Activated T-helper 1 cell treated with Interleukin-2 at 50 U/mL for 16 hours (primary cell): ENCODE measurements around the gene ZNF768.
"Not testable (repeated sequence)": the region's sequence is repeated elsewhere in the genome, so short reads cannot be mapped to it uniquely, and the experiment has no call there.

ENCODE experiments used
- DNase-seq: peaks from one replicate; pipeline ENCODE4 v3.0.0-alpha.2; 2020; ENCODE audit warnings: low read depth

ZNF768 gene

DNA sequence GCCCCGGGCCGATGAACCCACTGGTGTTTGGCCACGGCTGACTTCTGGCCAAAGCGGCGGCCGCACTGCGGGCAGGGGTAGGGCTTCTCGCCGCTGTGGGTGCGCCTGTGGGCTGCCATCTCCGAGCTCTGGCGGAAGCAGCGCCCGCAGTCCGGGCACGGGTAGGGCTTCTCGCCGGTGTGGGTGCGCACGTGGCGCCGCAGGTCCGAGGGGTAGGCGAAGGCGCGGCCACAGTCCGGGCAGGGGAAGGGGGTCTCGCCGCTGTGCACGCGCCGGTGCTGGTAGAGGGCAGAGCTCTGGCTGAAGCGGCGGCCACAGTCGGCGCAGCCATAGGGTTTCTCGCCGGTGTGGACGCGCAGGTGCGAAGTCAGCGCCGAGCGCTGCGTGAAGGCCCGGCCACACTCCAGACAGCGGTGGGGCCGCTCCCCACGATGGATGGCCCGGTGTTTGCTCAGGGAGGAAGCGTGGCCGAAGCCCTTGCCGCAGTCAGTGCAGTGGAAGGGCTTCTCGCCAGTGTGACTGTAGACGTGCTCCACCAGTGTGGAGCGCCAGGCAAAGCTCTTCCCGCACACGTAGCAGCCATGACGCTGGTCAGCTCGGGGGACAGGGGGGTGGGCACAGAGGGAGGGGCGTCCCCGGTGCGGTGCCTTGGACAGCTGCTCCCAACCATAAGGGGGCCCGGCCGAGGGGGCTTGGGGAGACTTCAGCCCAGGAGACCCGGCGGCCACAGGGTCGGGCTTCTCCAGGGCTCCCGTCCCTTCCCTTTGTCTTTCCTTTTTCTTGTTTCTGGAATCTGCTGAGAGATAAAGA, 29.2 kb upstream of the ZNF768 start:
- no peak for DNase-seq

DNA sequence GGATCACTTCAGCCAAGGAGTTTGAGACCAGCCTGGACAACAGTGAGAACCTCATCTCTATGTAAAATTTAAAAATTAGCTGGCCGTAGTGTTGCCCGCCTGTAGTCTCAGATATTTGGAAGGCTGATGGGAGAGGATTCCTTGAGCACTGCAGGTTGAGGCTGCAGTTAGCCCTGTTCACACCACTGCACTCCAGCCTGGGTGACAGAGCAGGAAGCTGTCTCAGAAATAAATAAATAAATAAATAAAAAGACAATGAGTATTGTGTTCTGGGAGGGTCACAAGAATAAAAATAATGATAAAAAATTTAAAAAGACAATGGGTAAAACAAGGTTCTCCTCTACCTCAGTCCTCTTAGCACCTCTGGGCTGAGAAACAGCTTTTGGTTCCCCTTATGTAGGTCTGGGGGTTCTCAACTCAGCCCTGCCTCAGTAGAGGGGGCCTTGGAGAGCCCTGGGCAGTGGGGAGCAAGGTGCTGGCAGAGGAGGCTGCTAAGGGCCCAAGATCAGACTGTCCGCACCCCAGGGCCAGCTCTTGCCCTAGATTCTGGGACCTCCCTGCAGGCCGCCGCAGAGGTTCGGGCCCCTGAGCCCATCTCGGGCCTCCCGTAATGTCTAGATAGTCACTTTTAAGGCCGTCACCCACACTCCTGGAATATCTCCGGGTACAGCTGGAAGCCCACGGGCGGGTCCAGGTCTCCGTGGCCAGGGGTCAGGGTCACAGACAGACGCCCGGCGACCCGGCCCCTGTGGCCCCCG, 28.4 kb upstream of the ZNF768 start:
- DNase-seq: no peak

DNA sequence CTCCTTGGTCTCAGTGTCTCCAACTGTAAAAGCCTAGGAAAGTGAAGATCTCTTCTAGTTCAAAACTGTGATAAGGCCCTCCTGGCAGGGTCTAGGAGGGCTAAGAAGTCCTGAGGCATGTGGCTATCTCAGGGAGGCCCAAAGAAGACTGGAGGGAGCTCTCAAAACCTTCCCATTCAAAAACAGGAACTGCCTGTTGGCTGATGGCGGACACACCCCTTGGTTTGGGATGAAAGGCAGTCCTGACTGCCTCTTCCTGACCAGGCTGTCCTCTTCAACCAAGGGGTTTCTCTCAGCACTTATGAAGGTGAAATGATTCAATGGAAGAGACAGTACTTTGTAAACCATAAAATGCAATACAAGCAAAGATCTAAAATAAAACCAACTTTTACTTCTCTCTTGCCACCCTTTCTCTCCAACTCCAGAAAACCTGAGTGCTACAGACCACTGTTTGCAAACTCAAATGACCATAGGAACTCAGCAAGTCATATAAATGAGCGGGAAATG, 27.1 kb upstream of the ZNF768 start:
- no peak for DNase-seq

DNA sequence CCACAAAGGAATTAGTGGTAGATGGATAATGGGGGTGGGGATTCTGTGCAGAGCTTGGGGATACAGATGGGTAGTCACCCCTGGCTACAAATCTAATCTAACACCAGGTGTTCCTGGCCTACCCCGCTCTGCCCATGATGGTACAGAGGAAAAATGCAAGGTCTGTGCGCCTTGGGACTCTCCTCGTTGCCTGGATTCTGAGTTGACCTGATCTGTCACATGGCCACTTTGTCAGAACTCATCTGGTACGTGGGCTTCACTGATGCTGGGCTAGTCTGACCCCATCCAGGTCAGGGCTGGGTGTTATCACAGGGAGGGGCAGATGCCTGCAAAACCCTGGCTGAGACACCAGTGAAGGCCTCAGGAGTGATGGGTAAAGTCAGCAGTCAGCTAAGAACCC, 26.6 kb upstream of the ZNF768 start:
- DNase-seq: no peak

DNA sequence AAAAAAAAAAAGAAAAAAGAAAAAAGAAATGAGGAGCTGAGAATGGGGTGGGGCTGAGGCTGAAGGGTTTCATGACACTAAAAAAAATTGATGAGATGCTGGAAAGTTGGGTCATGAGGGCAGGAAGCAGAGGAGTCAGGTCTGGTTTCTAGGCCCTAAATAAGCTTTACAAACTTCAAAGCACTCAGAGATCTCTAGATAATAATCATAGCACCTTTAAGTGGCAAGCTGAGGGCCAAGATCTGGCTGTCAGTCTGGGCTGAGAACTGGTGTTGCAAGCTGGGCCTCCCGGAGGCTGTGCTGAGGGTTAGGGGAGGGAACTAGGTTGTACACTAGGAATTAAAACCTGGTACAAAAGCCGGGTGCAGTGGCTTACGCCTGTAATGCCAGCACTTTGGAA, 25.4 kb upstream of the ZNF768 start:
- peak; percentile 52 for DNase-seq

DNA sequence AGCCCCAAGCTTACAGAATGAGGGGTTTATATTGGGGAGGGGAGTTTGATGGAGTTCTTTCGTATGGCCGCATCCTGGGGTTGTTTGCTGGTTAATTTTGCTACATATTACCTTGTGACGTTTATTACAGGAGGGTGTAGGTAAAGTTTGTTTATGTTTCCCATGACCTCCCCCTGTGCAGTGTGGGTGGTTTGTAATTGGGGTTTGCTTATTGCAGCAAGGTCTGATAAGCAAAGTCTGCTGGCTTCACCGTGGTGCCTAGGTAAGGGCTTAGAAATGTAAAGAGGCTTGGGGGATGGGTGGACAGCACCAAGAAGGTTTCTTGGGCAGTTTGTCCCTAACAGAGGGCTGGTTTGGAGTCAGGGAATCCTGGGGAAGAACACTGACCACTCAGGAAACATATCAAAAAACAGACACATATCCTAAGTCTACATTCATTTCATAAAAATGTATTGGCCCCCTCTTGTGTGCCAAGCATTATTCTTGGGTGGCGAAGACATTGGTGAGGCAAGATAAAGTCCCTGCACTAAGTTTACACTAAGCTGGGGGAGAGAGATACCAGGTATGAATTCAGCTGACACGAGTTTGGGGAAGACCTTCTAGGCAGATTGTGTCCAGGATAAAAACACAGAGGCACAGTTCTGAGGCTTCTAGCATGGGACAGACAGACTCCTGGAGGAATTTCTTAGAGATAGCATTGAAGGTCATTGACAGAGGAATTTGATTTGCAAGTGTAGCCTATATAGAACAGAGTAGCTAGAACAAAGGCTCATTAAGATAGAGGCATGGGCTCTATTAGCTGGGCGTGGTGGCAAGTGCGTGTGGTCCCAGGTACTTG, 22.3 kb upstream of the ZNF768 start:
- no peak for DNase-seq

DNA sequence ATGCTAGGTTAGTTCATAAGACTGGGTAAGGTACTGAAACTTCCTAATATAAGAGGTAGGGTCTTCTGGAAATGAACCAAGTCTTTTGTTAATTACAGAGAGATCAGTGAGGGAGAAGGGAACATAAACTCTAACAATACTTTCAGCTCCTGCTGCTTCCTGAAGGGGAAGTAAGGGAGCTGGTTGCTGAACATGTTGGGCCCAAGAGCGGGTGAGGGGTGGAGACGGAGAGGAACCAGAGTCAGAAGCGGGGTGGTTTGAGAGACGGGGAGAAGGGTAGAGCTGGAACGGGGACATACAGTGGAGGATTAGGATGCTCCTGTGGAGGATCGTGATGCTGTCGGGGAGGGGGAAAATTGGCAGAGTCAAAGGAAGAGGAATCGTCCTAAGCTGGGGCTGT, 19.7 kb upstream of the ZNF768 start:
- DNase-seq: no peak

DNA sequence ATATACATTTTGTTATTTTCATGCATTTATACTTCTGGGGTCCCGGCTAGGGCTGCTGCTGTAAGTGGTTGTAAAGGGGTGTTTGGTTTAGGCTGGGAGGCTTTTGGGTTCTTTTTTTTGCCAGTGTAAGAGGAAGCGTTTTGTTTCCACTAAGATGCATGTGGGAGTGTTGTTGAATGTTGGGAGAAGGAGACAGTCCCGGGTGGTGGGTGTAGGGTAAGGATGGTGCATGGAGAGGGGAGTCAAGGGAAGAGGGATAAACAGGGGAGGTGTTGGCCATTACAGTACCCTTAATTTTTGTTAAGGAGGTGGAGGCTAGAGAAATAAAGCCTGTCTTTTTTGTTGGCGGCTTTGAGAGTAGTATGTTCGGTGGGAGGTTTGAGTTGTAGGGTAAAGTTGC, 16.7 kb upstream of the ZNF768 start:
- no peak for DNase-seq

DNA sequence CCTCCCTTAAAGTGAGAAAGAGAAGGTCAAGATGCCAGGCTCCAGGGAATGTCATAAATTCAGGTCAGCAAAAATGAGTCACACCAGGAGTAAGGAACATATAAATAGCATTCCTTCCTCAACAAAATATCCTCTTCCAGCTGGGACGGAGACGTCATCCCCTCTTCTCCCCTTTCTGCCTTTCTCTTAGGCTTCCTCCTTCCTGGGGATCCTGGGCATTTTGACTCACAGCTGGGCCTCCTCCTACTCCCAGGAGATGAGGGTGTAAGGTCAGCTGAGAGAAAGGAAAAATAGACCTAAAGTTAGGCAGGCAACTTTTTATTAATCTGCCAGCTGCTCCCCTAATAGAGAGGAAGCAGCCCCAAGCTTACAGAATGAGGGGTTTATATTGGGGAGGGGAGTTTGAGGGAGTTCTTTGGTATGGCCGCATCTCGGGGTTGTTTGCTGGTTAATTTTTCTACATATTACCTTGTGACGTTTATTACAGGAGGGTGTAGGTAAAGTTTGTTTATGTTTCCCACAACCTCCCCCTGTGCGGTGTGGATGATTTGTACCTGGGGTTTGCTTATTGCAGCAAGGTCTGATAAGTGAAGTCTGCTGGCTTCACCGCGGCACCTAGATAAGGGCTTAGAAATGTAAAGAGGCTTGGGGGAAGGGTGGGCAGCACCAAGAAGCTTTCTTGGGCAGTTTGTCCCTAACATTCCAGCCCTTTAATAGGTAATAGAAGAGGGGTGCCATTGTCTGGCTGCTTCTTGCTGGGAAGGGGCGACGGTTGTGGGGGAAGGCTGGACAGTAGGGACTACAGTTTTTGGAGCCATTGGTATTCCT, 15.3 kb upstream of the ZNF768 start:
- DNase-seq: no peak

DNA sequence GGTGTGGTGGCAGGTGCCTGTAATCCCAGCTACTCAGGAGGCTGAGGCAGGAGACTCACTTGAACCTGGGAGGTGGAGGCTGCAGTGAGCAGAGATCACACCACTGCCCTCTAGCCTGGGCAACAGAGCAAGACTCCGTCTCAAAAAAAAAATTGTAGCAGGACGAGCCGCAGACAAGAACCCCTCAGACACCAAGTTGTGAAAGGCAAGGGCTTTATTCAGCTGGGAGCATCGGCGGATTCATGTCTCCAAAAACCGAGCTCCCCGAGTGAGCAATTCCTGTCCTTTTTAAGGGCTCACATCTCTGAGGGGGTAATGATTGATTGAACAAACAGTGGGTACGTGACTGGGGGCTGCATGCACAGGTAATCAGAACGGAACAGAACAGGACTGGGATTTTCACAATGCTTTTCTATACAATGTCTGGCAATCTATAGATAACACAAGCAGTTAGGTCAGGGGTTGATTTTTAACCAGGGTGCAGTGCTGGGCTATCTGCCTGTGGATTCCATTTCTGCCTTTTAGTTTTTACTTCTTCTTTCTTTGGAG, 14.6 kb upstream of the ZNF768 start:
- not testable (repeated sequence) for DNase-seq

DNA sequence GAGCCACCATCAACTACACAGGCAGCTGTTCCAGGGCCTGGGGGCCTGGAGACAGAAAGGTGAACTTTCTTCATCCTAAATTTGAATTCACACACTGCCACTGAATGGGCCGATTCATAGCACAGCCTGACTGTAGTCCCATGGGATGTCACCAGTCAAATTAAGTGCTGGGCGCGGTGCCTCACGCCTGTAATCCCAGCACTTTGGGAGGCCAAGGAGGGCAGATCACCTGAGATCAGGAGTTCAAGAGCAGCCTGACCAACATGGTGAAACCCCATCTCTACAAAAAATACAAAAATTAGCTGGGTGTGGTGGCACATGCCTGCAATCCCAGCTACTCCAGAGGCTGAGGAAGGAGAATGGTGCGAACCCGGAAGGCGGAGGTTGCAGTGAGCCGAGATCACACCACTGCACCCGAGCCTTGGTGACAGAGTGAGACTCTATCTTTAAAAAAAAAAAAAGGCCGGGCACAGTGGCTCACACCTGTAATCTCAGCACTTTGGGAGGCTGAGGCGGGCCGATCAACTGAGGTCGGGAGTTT, 13.7 kb upstream of the ZNF768 start:
- not testable (repeated sequence) for DNase-seq

DNA sequence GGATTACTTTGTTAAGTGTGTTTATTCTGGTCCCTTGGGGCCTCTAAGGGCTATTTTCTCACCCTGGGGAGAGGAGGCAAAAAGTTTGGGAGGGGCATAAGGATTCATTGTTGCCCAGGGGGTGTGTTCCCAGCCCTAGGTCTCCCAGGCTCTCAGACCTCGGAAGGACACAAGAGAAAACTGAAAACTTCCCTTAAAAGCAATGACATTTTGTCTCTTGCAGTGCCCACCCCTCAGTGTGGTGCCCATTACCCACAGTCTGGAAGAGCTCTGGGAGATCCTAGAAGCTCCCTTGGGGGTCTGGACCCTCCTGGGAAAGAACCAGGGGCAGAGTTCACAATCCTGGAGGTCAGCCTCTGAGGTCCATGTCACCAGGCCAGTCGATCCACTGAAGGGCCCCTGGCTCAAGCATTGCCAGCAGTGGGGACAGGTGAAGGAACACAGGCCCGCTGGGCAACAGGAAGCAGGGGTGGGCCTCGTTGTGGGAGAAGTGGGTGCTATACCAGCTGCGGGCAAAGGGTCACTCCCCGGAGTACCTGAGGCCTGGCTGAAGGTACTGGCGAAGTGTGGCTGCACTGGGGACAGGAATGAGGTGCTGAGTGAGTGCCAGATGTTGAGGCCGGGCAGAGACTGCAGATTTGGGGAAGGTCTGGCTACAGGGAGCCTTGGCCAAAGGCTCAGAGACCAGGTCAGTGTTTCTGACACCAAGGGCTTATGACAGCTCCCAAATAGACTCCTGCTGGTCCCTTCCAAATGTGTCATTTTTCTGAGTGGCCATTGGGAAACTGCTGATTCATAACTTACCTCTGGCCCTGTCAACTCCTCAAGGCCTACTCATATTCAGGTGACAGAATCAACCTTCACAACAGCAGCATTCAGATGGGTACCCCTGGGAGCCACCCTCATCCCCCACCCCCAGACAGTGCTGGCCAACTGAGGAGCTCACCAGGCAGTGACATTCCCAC, 12.9 kb upstream of the ZNF768 start:
- DNase-seq: no peak

DNA sequence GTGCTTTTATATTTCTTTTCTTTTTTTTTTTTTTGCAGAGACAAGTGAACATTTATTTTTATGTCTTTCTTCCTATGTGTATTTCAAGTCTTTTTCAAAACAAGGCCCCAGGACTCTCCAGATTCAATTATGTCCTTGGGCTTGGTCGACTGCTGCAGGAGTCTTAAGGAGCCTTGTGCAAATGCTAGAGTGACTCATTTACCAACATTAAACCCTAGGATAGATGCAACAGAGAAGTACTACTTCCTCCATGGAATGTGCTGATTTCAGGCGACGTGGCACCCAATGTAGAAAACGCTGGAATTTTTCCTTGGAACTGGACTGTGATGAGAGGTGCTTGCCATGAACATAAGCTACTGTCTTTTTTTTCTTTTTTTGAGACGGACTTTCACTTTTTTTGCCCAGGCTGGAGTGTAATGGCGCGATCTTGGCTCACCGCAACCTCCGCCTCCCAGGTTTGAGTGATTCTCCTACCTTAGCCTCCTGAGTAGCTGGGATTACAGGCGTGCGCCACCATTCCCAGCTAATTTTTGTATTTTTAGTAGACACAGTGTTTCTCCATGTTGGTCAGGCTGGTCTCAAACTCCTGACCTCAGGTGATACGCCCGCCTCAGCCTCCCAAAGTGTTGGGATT, 10.1 kb upstream of the ZNF768 start:
- not testable (repeated sequence) for DNase-seq

DNA sequence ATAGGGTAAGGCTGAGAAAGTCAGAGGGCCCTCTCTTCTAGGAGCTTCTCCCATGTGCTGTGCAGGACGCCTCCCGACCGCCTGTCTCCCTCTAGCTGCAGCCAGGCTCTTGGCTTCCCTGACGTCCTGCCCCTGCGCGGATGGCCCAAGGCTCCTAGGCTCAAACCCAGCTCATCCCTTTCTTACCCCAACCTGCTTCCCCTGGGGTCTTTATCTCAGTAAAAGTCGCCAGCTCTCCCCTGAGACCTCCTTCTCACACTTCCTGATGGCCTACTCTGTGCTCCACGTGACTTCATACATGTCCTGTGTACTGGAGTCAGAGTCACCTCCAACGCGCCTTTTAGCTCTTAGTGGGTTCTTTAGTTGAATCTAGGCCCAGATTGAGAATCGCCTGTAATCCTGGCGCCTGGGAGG, 9.4 kb upstream of the ZNF768 start:
- DNase-seq: peak; percentile 43

DNA sequence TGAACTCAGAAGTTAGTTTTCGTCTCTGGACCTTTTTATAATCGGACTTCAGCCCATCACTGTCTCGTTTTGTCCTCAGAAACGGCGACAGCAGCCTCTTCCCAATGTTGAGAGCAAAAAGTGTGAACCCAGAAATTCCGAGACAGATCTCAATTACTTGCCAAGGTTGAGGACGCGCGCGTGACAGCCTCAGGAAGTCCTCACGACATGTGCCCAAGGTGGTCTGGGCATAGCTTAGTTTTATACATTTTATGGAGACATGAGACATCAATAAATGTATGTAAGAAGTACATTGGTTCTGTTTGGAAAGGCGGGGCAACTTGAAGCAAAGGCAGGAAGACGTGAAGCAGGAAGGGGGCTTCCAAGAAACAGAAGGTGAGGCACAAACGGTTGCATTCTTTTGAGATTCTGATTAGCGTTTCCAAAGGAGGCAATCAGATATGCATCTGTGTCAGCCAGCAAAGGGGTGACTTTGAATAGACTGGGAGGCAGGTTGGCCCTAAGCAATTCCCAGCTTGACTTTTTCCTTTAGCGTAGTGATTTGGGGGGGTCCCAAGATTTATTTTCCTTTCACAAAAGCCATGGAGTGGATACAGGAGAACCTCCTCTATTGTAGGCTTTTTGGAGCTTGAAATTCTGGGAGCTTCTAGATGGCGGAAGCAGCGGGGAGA, 8.9 kb upstream of the ZNF768 start:
- no peak for DNase-seq

DNA sequence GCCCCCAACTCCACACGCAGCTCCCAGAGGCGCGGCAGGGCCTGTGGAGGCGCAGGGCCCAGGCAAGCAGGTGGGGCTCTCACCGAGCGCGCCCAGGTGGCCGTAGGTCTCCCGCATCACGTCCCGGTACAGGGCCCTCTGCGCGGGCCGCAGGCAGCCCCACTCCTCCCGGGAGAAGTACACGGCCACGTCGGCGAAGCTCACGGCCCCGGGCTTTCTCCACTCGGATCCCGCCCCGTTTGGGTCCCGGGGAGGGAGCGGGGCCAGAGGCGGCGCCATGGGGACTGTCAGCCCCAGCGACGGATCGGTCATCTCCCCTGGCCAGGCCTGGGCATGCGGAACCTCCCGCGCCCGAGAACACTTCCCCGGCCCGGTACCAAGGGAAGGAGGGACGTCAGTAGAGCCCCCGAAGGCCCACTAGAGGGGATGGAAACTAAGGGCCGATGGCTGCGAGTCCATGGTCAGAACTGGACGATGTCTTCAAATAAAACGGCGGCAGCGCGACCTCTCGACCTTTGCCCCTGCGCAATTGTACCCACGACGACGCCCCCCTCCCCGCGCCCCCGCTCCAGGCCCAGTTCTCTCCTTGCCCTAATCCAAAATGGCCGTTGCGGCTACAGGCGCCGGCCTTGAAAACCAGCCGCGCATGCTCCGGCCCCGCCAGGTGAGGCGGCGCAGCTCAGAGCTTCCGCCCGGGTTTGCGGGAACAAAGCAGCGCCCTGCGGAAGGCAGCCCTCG, 8.2 kb upstream of the ZNF768 start, which contains the start of gene ZNF747:
ZNF747 (minus strand) TSS at position 491 of the 738 bp plus-strand sequence; CDS start at position 312, 179 bp downstream.
- DNase-seq: peak; percentile 87

DNA sequence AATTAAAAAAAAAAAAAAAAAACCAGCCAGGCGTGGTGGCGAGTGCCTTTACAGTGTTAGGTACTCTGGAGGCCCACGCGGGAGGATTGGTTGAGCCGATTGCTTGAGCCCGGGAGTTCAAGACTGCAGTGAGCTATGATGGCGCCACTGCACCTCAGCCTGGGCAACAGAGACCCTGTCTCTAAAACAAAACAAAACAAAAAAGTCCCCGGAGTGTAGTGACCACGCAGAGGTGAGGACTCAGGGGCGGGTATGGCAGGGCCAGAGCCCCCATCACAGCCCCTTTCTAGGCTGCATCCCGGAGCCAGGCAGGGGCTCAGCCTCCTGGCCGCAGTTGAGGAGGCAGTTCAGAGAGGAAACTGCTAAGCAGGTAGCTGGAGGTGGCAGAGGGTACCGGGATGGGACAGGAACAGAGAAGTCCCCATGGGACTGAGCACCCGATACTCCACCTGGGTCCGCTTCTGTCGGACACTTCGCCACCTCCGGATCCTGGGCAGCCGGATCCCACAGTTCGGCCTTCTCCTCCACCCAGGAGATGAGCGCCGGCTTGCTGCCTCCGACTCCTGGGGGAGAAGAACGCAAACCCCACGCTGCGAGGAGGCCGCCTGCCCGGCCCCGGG, 7.5 kb upstream of the ZNF768 start:
- no peak for DNase-seq
